Gastrocnemius medialis (tissue), 4 donors: ENCODE data around the gene KRT83. TPM values are rescaled to one million over a fixed set of nuclear protein-coding genes. Genes with fewer than 3 reads are reported as not detected.

Experiments
- ATAC-seq, 2 donors: fragments of 150-250 bp; one replicate each; pipeline ENCODE4 v1.9.1; 2016
- DNase-seq, 2 donors: peaks; one replicate each; pipeline ENCODE4 v3.0.0-alpha.2; 2019
- H3K27ac ChIP-seq, 4 donors: fragments of 200-600 bp; sonication (generic); 1 replicate in 1 of 4; 2 replicates in 3 of 4; pipeline ENCODE4 v1.5.1; 2016 to 2018; ENCODE audit warnings: mild to moderate bottlenecking in 2 of 4, moderate library complexity in 1 of 4
- H3K27me3 ChIP-seq, 3 donors: fragments of 200-600 bp; sonication (generic) in 2 of 3; 1 replicate in 1 of 3; 2 replicates in 2 of 3; pipeline versions ENCODE4 v1.5.1 to v1.6.0; 2016 to 2019; ENCODE audit warnings: mild to moderate bottlenecking in 1 of 3, moderate library complexity in 1 of 3
- H3K36me3 ChIP-seq, 2 donors: fragments of 200-600 bp; sonication (generic) in 1 of 2; one replicate each; pipeline ENCODE4 v1.5.1; 2017 to 2018
- H3K4me1 ChIP-seq, 2 donors: fragments of 200-600 bp; sonication (generic) in 1 of 2; one replicate each; pipeline ENCODE4 v1.5.1; 2016 to 2017; ENCODE audit warnings: mild to moderate bottlenecking in 2 of 2
- H3K4me3 ChIP-seq, 4 donors: fragments of 200-600 bp; sonication (generic) in 3 of 4; 1 replicate in 1 of 4; 2 replicates in 3 of 4; pipeline ENCODE4 v1.5.1; 2016 to 2019; ENCODE audit warnings: mild to moderate bottlenecking in 2 of 4
- H3K9me3 ChIP-seq, 3 donors: fragments of 200-600 bp; sonication (generic) in 2 of 3; 1 replicate in 1 of 3; 2 replicates in 2 of 3; pipeline ENCODE4 v1.5.1; 2016 to 2019
- CTCF ChIP-seq, 5 experiments: fragments of 450-650 bp in 3 of 5; fragments of 200-600 bp in 2 of 5; sonication (generic) in 2 of 5; IDR thresholded peaks in 4 of 5; conservative IDR thresholded peaks in 1 of 5; 1 replicate in 4 of 5; 2 replicates in 1 of 5; pipeline ENCODE4 v1.5.1; 2016 to 2019; ENCODE audit warnings: antibody characterized with exemption in 5 of 5, mild to moderate bottlenecking in 3 of 5, moderate library complexity in 3 of 5
- POLR2A ChIP-seq, 2 donors: fragments of 450-650 bp; IDR thresholded peaks; one replicate each; pipeline ENCODE4 v1.6.1; 2017; ENCODE audit warnings: antibody characterized with exemption in 2 of 2, mild to moderate bottlenecking in 2 of 2, moderate library complexity in 2 of 2
- in situ Hi-C, 4 donors: fragments of 200-750 bp; cut with MboI; loops; one replicate each; pipeline versions ENCODE4 v1.15.0 to v1.8.0; 2017; ENCODE audit warnings: low sequenced_read_pairs in 4 of 4
- intact Hi-C: fragments of 100-400 bp; cut with DNase I; formaldehyde crosslinking; loops from one replicate; pipeline ENCODE4 v1.15.1; 2023; ENCODE audit warnings: low total_unique reads
- total RNA-seq, 4 donors: library from RNA; depleted of rRNA; stranded (reverse); fragments of >200 nt; gene quantifications; one replicate each; pipeline versions ENCODE4 v1.1.0 to v1.2.3, GENCODE V29; 2016

KRT83 gene
- total RNA-seq, 4 donors from 2014 or later: 0.13 TPM; not detected in 3

GRCh38 chr12:52343550-52343949, 22.4 kb upstream of the KRT83 start:
- DNase-seq (no peak), ATAC-seq (no peak)
- in situ Hi-C loops (no loop called here), intact Hi-C loops (no loop called here)
- no peak overlapping the region for H3K27ac ChIP-seq
- H3K4me1 ChIP-seq: no peaks in the 10 kb centered on the region
- H3K4me3 ChIP-seq: no peak overlapping the region
- H3K27me3 ChIP-seq: no peaks in the 10 kb centered on the region
- H3K36me3 ChIP-seq: no peaks in the 10 kb centered on the region
- TF ChIP-seq POLR2A (IDR thresholded peaks at IDR 0.05): no peak
- TF ChIP-seq CTCF (IDR thresholded peaks at IDR 0.05 in 4 of 5, conservative IDR thresholded peaks at IDR 0.05 in 1 of 5): no peak
- no peaks in the 10 kb centered on the region for H3K9me3 ChIP-seq

GRCh38 chr12:52342781-52343490, 21.7 kb upstream of the KRT83 start:
- ATAC-seq (no peak), DNase-seq (no peak)
- Histone ChIP-seq H3K27ac (no peak overlapping the region), H3K9me3 (no peaks in the 10 kb centered on the region), H3K4me3 (no peak overlapping the region), H3K27me3 (no peaks in the 10 kb centered on the region), H3K36me3 (no peaks in the 10 kb centered on the region), H3K4me1 (no peaks in the 10 kb centered on the region)
- in situ Hi-C loops (no loop called here), intact Hi-C loops (no loop called here)
- TF ChIP-seq CTCF (IDR thresholded peaks at IDR 0.05 in 4 of 5, conservative IDR thresholded peaks at IDR 0.05 in 1 of 5) (no peak), POLR2A (IDR thresholded peaks at IDR 0.05) (no peak)

GRCh38 chr12:52341066-52341580, 19.9 kb upstream of the KRT83 start:
- TF ChIP-seq POLR2A (IDR thresholded peaks at IDR 0.05): no peak
- TF ChIP-seq CTCF (IDR thresholded peaks at IDR 0.05 in 4 of 5, conservative IDR thresholded peaks at IDR 0.05 in 1 of 5): no peak
- ATAC-seq (no peak), DNase-seq (no peak)
- Histone ChIP-seq H3K27ac (no peak overlapping the region), H3K27me3 (peaks cover 0 to 5% (median 3%) of the 10 kb centered on the region in 3 donors), H3K36me3 (no peaks in the 10 kb centered on the region), H3K4me3 (no peak overlapping the region), H3K4me1 (no peaks in the 10 kb centered on the region), H3K9me3 (peaks cover 0 to 8% (median 0%) of the 10 kb centered on the region in 3 donors)
- in situ Hi-C loops (no loop called here), intact Hi-C loops (no loop called here)

GRCh38 chr12:52338241-52338960, 17.2 kb upstream of the KRT83 start:
- Histone ChIP-seq H3K36me3 (no peaks in the 10 kb centered on the region), H3K27me3 (peaks cover 0 to 9% (median 3%) of the 10 kb centered on the region in 3 donors), H3K27ac (no peak overlapping the region), H3K4me3 (no peak overlapping the region), H3K9me3 (peaks cover 0 to 8% (median 3%) of the 10 kb centered on the region in 3 donors), H3K4me1 (no peaks in the 10 kb centered on the region)
- DNase-seq (no peak), ATAC-seq (no peak)
- TF ChIP-seq CTCF (IDR thresholded peaks at IDR 0.05 in 4 of 5, conservative IDR thresholded peaks at IDR 0.05 in 1 of 5) (no peak), POLR2A (IDR thresholded peaks at IDR 0.05) (no peak)
- in situ Hi-C loops: no loop called here
- intact Hi-C loops: no loop called here
